HG03196 (cell line): Measurements from ENCODE around the gene SETD1A.
"Not testable (repeated sequence)": the region's sequence is repeated elsewhere in the genome, so short reads cannot be mapped to it uniquely, and the experiment has no call there.

Source experiments
- ATAC-seq: cut with Tn5 transposase; IDR thresholded peaks from one replicate; pipeline ENCODE4 v1.9.1; 2021; ENCODE audit not compliant: unreplicated experiment

The SETD1A gene

GRCh38 chr16:30928390-30928789 lies 29.2 kb upstream of the SETD1A start:
- no peak for ATAC-seq

- ATAC-seq: no peak
Observed at GRCh38 chr16:30929167-30929566, 28.4 kb upstream of the SETD1A start.

GRCh38 chr16:30930160-30930571 lies 27.4 kb upstream of the SETD1A start:
- ATAC-seq: no peak

GRCh38 chr16:30931068-30931650 lies 26.4 kb upstream of the SETD1A start:
- ATAC-seq: no peak

- ATAC-seq: no peak
Observed at GRCh38 chr16:30934827-30935557, 22.6 kb upstream of the SETD1A start.

- ATAC-seq: no peak
Observed at GRCh38 chr16:30937692-30938091, 19.9 kb upstream of the SETD1A start.

GRCh38 chr16:30939571-30939970 lies 18.0 kb upstream of the SETD1A start:
- not testable (repeated sequence) for ATAC-seq

GRCh38 chr16:30941600-30942425 lies 15.7 kb upstream of the SETD1A start:
- ATAC-seq: peak; percentile 84

GRCh38 chr16:30942426-30942806 lies 15.1 kb upstream of the SETD1A start:
- no peak for ATAC-seq

GRCh38 chr16:30944352-30944751 lies 13.2 kb upstream of the SETD1A start:
- no peak for ATAC-seq

GRCh38 chr16:30946671-30947540 lies 10.6 kb upstream of the SETD1A start:
- no peak for ATAC-seq

GRCh38 chr16:30947541-30947858 lies 10.1 kb upstream of the SETD1A start:
- ATAC-seq: no peak

- ATAC-seq: no peak
Observed at GRCh38 chr16:30947859-30948666, 9.5 kb upstream of the SETD1A start.

- peak; percentile 53 for ATAC-seq
Observed at GRCh38 chr16:30948667-30949649, 8.6 kb upstream of the SETD1A start, which contains the start of gene ORAI3. Gene ORAI3 (plus strand): TSS chr16:30949068. CDS start chr16:30949290, 222 bp downstream.

GRCh38 chr16:30949650-30950515 lies 7.7 kb upstream of the SETD1A start:
- peak; percentile 54 for ATAC-seq

- no peak for ATAC-seq
Observed at GRCh38 chr16:30950516-30951065, 7.0 kb upstream of the SETD1A start.

GRCh38 chr16:30951193-30951592 lies 6.4 kb upstream of the SETD1A start:
- ATAC-seq: no peak

- no peak for ATAC-seq
Observed at GRCh38 chr16:30951750-30952149, 5.8 kb upstream of the SETD1A start.
